K562 (cell line): ENCODE results near the gene CTSD. TPM values are rescaled to one million over a fixed set of nuclear protein-coding genes. Genes with fewer than 3 reads are reported as not detected.

Experiments used
- ATAC-seq: fragments of 200-7000 bp; cut with Tn5 transposase; 3 replicates; pipeline ENCODE4 v1.9.1; 2020; ENCODE audit warnings: moderate library complexity
- BruUV-seq: library from RNA; stranded (reverse); fragments of 400-500 nt; replicated peaks from 2 replicates; lab custom pipeline; 2021; lab: Mats Ljungman, UMichigan
- CTCF ChIA-PET: fragments of 300-600 bp; formaldehyde crosslinking; extraction: SDS; loops from one replicate; lab custom pipeline; 2021; ENCODE audit warnings: low intra/inter-chr PET ratio; lab: Yijun Ruan, JAX
- POLR2A ChIA-PET: fragments of 300-600, 350-650 bp; sonication (Branson Sonifier 250); formaldehyde crosslinking; extraction: SDS; loops from one replicate; lab custom pipeline; 2021; ENCODE audit warnings: antibody characterized with exemption, inconsistent platforms; lab: Yijun Ruan, JAX
- DNase-seq, 4 experiments: peaks; one replicate each; pipeline versions ENCODE4 v3.0.0 to v3.0.0-alpha.2; 2011 to 2018; ENCODE audit warnings: low spot score in 3 of 4, mixed read lengths in 3 of 4; ENCODE audit errors: extremely low read depth in 1 of 4
- FAIRE-seq: peaks from 2 replicates; lab custom pipeline; 2011; peaks lifted over from hg19 to GRCh38; lab: Jason Lieb, UNC
- H2AFZ ChIP-seq: 2 replicates; pipeline ENCODE4 v1.6.0; 2011; ENCODE audit warnings: low read depth, low read length, control low read depth, inconsistent platforms
- H3K27ac ChIP-seq: fragments of 200-600 bp; 3 replicates; pipeline ENCODE4 v1.8.0; 2011; ENCODE audit warnings: low read depth, mild to moderate bottlenecking, control low read depth, inconsistent platforms, low read length, moderate library complexity, mixed read lengths; ENCODE audit errors: extremely low read depth
- H3K27me3 ChIP-seq, 2 experiments: fragments of 300-600 bp in 1 of 2; 2 replicates in 1 of 2; 3 replicates in 1 of 2; pipeline versions ENCODE4 v1.6.0 to v1.8.0; 2011; ENCODE audit warnings: inconsistent platforms in 2 of 2, low read length in 2 of 2, mild to moderate bottlenecking in 1 of 2, mixed read lengths in 1 of 2, moderate library complexity in 1 of 2; ENCODE audit not compliant: control insufficient read depth in 2 of 2, insufficient read depth in 2 of 2
- H3K36me3 ChIP-seq: fragments of 300-600 bp; 3 replicates; pipeline ENCODE4 v1.8.0; 2011; ENCODE audit warnings: mild to moderate bottlenecking, low read length, inconsistent platforms; ENCODE audit not compliant: control insufficient read depth, insufficient read depth
- H3K4me1 ChIP-seq, 2 experiments: fragments of 200-600 bp in 1 of 2; replicated peaks in 1 of 2; 2 replicates in 1 of 2; 3 replicates in 1 of 2; pipeline versions ENCODE4 v1.5.1 to v1.8.0; 2011; ENCODE audit warnings: inconsistent platforms in 2 of 2, low read length in 2 of 2, mild to moderate bottlenecking in 1 of 2, mixed read lengths in 1 of 2, moderate library complexity in 1 of 2; ENCODE audit not compliant: control insufficient read depth in 2 of 2, insufficient read depth in 2 of 2
- H3K4me2 ChIP-seq: 2 replicates; pipeline ENCODE4 v1.6.1; 2011; ENCODE audit warnings: low read length, control low read depth, inconsistent platforms, mixed read lengths; ENCODE audit not compliant: insufficient read depth
- H3K4me3 ChIP-seq: fragments of 200-600 bp; sonication (generic), shearing (Covaris generic); 2 replicates; pipeline ENCODE4 v1.5.1; 2016; ENCODE audit warnings: control low read depth, inconsistent platforms
- H3K79me2 ChIP-seq: fragments of 200-600 bp; 3 replicates; pipeline ENCODE4 v1.8.0; 2011; ENCODE audit warnings: low read length, inconsistent platforms; ENCODE audit not compliant: control insufficient read depth, insufficient read depth
- H3K9ac ChIP-seq, 2 experiments: 2 replicates each; pipeline versions ENCODE4 v1.6.0 to v1.6.1; 2011; ENCODE audit warnings: low read depth in 2 of 2, low read length in 2 of 2, control low read depth in 1 of 2, inconsistent platforms in 1 of 2, mild to moderate bottlenecking in 1 of 2, mixed read lengths in 1 of 2; ENCODE audit not compliant: insufficient read depth in 1 of 2
- H3K9me1 ChIP-seq: one replicate; pipeline ENCODE4 v1.6.0; 2011; ENCODE audit warnings: inconsistent platforms, mild to moderate bottlenecking, low read length, moderate library complexity; ENCODE audit not compliant: control insufficient read depth, insufficient read depth
- H3K9me3 ChIP-seq: replicated peaks from 2 replicates; pipeline ENCODE4 v1.5.1; 2011; ENCODE audit warnings: low read depth, low read length, inconsistent platforms; ENCODE audit not compliant: control insufficient read depth, insufficient read depth
- H4K20me1 ChIP-seq: replicated peaks from 2 replicates; pipeline ENCODE4 v1.6.1; 2011; ENCODE audit warnings: low read length, inconsistent platforms, mixed read lengths; ENCODE audit not compliant: control insufficient read depth, insufficient read depth
- CCAR2 ChIP-seq: fragments of 200-400 bp; formaldehyde crosslinking; IDR thresholded peaks from 2 replicates; pipeline ENCODE4 v1.6.1; 2017; ENCODE audit warnings: mild to moderate bottlenecking, low read depth, low read length
- MYBL2 ChIP-seq, 2 experiments: fragments of 450-650 bp in 1 of 2; sonication (generic) in 1 of 2; formaldehyde crosslinking in 1 of 2; IDR thresholded peaks; 2 replicates each; pipeline versions ENCODE4 v1.6.1 to v1.8.1; 2017 to 2022; ENCODE audit warnings: borderline replicate concordance in 1 of 2, inconsistent platforms in 1 of 2, low read depth in 1 of 2, mild to moderate bottlenecking in 1 of 2, missing genetic modification reagents in 1 of 2, moderate library complexity in 1 of 2
- STAG1 ChIP-seq: sonication (generic); formaldehyde crosslinking; IDR thresholded peaks from 2 replicates; pipeline ENCODE4 v1.5.0; 2020; ENCODE audit warnings: missing genetic modification reagents, borderline replicate concordance
- ZNF174 ChIP-seq: fragments of 250-450 bp; sonication (Bioruptor Pico); IDR thresholded peaks from 2 replicates; pipeline ENCODE4 v1.4.0; 2020; ENCODE audit warnings: mild to moderate bottlenecking
- WGBS: fragments of 100-300 bp; shearing (Covaris generic); methylation state at CpG from one replicate; pipeline ENCODE4 v1.1.6; 2016; ENCODE audit warnings: low coverage, mixed read lengths; ENCODE audit not compliant: insufficient coverage; ENCODE audit errors: missing lambda C conversion rate; 5-methylcytosine and 5-hydroxymethylcytosine counted together
- in situ Hi-C: fragments of 300-500 bp; cut with MboI; formaldehyde crosslinking; loops from 4 replicates; pipeline ENCODE4 v1.15.0; 2018; ENCODE audit warnings: inconsistent platforms, mixed read lengths
- intact Hi-C: fragments of 100-400 bp; cut with micrococcal nuclease; formaldehyde crosslinking; loops from 2 replicates; pipeline ENCODE4 v1.14.2; 2022
- polyA plus RNA-seq, 8 experiments: library from polyadenylated mRNA; depleted of rRNA in 4 of 8; stranded (reverse) in 5 of 8; unstranded in 3 of 8; fragments of >200 nt; fragmentation: Nextera tagmentation in 2 of 8; fragmentation: Illumina TruSeq in 1 of 8; extraction: Ambion mirVana in 2 of 8; extraction: Trizol in 1 of 8; gene quantifications; 2 replicates each; pipeline versions ENCODE4 v1.2.1 to v1.2.3, GENCODE V29; 2011 to 2014; ENCODE audit warnings: inconsistent platforms in 1 of 8, missing spikeins in 1 of 8
- total RNA-seq, 7 experiments: library from RNA; depleted of rRNA in 6 of 7; stranded (reverse); fragments of >200 nt in 6 of 7; fragmentation: Illumina TruSeq in 2 of 7; extraction: Trizol in 2 of 7; gene quantifications; 2 replicates each; pipeline versions ENCODE4 v1.2.1 to v1.2.3, GENCODE V29; 2011 to 2021; ENCODE audit warnings: low replicate concordance in 1 of 7

CTSD gene
- total and polyA plus RNA-seq, 9 of the 15 experiments (the other 6 are each of a cell fraction or from before 2014, with no cell fraction given): 1.0 to 112 (median 40.9) TPM

- Histone ChIP-seq H2AFZ (no peak overlapping the region), H3K9me3 (no peaks in the 10 kb centered on the region)
- FAIRE-seq: no peak
- no peak for TF ChIP-seq MYBL2 (IDR thresholded peaks at IDR 0.05; ENCODE audit: low read depth)
- no peak for TF ChIP-seq MYBL2 (CRISPR knock-in tag; IDR thresholded peaks at IDR 0.05; ENCODE audit: borderline replicate concordance)
- TF ChIP-seq CCAR2: no peak
- TF ChIP-seq ZNF174: no peak
- no peak for TF ChIP-seq STAG1 (CRISPR knock-in tag)
- TF ChIP-seq, all 486 proteins: peak for 0
- POLR2A ChIA-PET: interaction anchor here (0.8 to 1.3 kb wide), 3 partner anchors 16 to 200 kb away, joined by 3 to 5 read pairs (median 3); no protein-coding TSS in a partner anchor
- Histone ChIP-seq H3K4me3 (no peak overlapping the region), H3K9ac (no peak overlapping the region), H3K27ac (no peak overlapping the region), H3K4me1 (no peaks in the 10 kb centered on the region), H3K9me1 (no peaks in the 10 kb centered on the region), H3K4me2 (no peak overlapping the region), H3K79me2 (no peaks in the 10 kb centered on the region), H3K36me3 (no peaks in the 10 kb centered on the region), H3K27me3 (peaks cover 35 to 58% of the 10 kb centered on the region in 2 experiments), H4K20me1 (0 out of 2 replicates have a peak, but pooled peaks cover 6% of the 10 kb centered on the region)
- in situ Hi-C loops: no loop called here
- no peak for DNase-seq
- no peak for ATAC-seq
- intact Hi-C loops: no loop called here
- BruUV-seq: no TSS peak
- CTCF ChIA-PET: interaction anchor here (0.6 kb wide), 1 partner anchor 27 kb away, joined by 3 read pairs; no protein-coding TSS in a partner anchor
- 13% methylated on average over 8 of the region's 8 CpGs for WGBS
Observed at GRCh38 chr11:1717745-1718144, 46.0 kb downstream of the CTSD start.
